ENCODE results near the gene BLOC1S4. TPM values are rescaled to one million over a fixed set of nuclear protein-coding genes. Genes with fewer than 3 reads are reported as not detected.
"Not testable (repeated sequence)": the region's sequence is repeated elsewhere in the genome, so short reads cannot be mapped to it uniquely, and the experiment has no call there.

The BLOC1S4 gene
- total RNA-seq, 1 donor from 2014 or later, result 6.3 TPM

DNA sequence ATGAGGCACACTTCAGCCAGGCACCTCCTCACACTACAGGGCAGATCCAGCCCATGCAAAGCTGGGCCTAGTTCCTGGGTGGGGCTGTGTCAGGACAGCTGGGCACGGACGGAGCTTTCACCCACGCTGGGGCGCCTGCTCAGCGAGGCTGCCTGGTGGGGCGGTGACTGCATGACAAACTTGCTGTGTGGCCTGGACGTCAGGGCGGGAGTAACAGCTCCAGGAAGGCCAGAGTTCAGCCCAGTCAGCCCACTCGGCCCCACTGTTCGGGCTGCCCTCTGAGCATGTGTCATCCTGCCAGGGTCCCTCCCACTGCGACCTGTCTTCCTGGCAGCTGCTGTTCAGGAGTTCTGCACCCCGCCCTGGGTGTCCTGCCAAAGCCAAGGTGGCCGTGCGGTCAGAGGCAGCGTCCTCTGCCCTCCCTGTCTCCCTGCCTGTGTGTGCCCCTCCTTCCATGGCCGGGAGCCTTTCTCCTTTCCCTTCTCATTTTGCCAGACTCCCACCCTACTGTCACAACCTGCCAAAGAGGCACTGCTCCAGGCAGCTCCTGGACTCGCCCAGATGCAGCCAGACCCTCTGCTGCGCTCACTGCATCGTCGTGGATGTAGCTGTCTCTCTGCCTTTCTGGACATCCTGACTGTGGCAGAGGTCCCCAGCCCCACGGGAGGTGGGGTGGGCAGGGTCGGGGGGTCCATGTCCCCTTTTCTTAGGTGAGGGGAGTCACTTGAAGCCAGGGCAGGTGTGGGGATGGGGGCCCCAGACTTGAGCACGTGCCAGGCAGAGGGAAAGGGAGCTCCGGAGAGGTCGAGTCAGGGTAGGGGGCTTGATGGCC is 33.6 kb downstream of the BLOC1S4 start:
- Histone ChIP-seq H3K4me1 (ENCODE audit: control insufficient read depth in 3 of 3, insufficient read depth in 3 of 3, low read length in 3 of 3) (peaks cover 15 to 25% (median 16%) of the 10 kb centered on the region in 3 donors), H3K4me3 (ENCODE audit: low read length in 3 of 3) (peak overlapping the region in 1 of 3 donors; percentile 41), H3K36me3 (ENCODE audit: control insufficient read depth in 3 of 3, insufficient read depth in 3 of 3, low read length in 3 of 3) (no peaks in the 10 kb centered on the region), H3K9ac (ENCODE audit: low read depth in 1 of 3, low read length in 3 of 3) (peak overlapping the region in 1 of 3 donors; percentile 70), H3K27ac (ENCODE audit: low read depth, low read length) (peak overlapping the region; percentile 2), H3K9me3 (ENCODE audit: control insufficient read depth in 3 of 3, low read length in 3 of 3) (no peaks in the 10 kb centered on the region), H3K27me3 (ENCODE audit: control insufficient read depth in 3 of 3, insufficient read depth in 3 of 3, low read length in 3 of 3) (no peaks in the 10 kb centered on the region)

GRCh38 chr4:6750286-6751221 is 34.6 kb downstream of the BLOC1S4 start:
- no peak overlapping the region for H3K27ac ChIP-seq (ENCODE audit: low read depth, low read length)
- H3K36me3 ChIP-seq (ENCODE audit: control insufficient read depth in 3 of 3, insufficient read depth in 3 of 3, low read length in 3 of 3), result no peaks in the 10 kb centered on the region

DNA sequence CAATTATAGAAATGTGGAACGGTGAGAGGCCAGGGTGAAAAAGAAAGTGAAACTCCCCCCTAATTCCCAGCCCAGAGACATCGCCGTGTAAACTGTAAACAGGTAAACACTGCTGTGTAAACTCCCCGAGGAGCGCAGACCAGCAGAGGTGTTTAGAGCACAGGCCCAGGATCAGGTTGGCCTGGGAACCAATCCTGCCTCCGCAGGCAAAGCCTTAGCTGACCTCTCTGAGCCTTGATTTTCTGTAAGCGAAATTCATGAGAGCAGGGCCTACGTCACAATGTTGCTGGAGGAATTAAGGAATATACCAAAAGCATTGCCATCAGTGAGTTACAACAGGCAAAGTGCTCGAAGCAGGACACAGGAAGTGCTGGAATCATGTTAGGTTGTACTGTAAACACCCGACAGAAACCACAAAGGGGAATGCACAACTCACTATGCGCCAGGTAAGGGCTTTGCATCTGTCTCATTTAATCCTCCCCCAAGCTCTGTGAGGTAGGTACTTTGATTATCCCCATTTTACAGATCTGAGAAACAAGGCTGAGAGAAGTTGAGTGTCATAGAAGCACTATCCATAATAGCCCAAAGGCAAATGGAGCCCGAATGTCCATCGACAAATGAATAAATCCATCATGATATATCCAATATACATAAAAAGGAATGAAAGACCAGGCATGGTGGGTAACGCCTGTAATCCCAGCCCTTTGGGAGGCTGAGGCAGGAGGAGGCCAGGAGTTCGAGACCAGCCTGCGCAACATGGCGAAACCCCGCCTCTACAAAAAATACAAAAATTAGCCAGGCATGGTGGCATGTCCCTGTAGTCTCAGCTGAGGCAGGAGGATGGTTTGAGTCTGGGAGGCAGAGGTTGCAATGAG is 35.9 kb downstream of the BLOC1S4 start:
- H3K9me3 ChIP-seq (ENCODE audit: control insufficient read depth in 3 of 3, low read length in 3 of 3), result no peaks in the 10 kb centered on the region
- H3K27ac ChIP-seq (ENCODE audit: low read depth, low read length), result no peak overlapping the region
- no peaks in the 10 kb centered on the region for H3K27me3 ChIP-seq (ENCODE audit: control insufficient read depth in 3 of 3, insufficient read depth in 3 of 3, low read length in 3 of 3)
- H3K9ac ChIP-seq (ENCODE audit: low read depth in 1 of 3, low read length in 3 of 3), result no peak overlapping the region
- H3K36me3 ChIP-seq (ENCODE audit: control insufficient read depth in 3 of 3, insufficient read depth in 3 of 3, low read length in 3 of 3), result no peaks in the 10 kb centered on the region
- H3K4me3 ChIP-seq (ENCODE audit: low read length in 3 of 3), result no peak overlapping the region
- peaks cover 15 to 24% (median 16%) of the 10 kb centered on the region in 3 donors for H3K4me1 ChIP-seq (ENCODE audit: control insufficient read depth in 3 of 3, insufficient read depth in 3 of 3, low read length in 3 of 3)

More at GRCh38 chr4:6750286-6751221, 34.6 kb downstream of the BLOC1S4 start:
- Histone ChIP-seq H3K9me3 (ENCODE audit: control insufficient read depth in 3 of 3, low read length in 3 of 3) (no peaks in the 10 kb centered on the region), H3K4me3 (ENCODE audit: low read length in 3 of 3) (no peak overlapping the region), H3K4me1 (ENCODE audit: control insufficient read depth in 3 of 3, insufficient read depth in 3 of 3, low read length in 3 of 3) (peaks cover 15 to 25% (median 16%) of the 10 kb centered on the region in 3 donors), H3K9ac (ENCODE audit: low read depth in 1 of 3, low read length in 3 of 3) (no peak overlapping the region), H3K27me3 (ENCODE audit: control insufficient read depth in 3 of 3, insufficient read depth in 3 of 3, low read length in 3 of 3) (no peaks in the 10 kb centered on the region)

DNA sequence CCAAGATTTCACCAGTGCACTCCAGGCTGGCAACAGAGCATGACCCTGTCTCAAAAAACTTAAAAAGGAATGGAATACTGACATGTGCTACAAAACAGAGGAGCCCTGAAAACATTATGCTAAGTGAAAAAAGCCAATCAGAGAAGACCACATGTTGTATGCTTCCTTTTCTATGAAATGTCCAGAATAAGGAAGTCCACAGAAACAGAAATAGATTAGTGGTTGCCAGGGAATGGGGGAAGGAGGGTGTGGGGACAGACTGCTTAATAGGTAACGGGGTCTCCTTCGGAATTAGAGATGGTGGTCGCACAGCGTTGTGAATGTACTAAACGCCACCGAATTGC is 36.5 kb downstream of the BLOC1S4 start:
- Histone ChIP-seq H3K4me1 (ENCODE audit: control insufficient read depth in 3 of 3, insufficient read depth in 3 of 3, low read length in 3 of 3) (peaks cover 14 to 18% (median 16%) of the 10 kb centered on the region in 3 donors), H3K9ac (ENCODE audit: low read depth in 1 of 3, low read length in 3 of 3) (no peak overlapping the region), H3K27ac (ENCODE audit: low read depth, low read length) (no peak overlapping the region), H3K9me3 (ENCODE audit: control insufficient read depth in 3 of 3, low read length in 3 of 3) (no peaks in the 10 kb centered on the region), H3K27me3 (ENCODE audit: control insufficient read depth in 3 of 3, insufficient read depth in 3 of 3, low read length in 3 of 3) (no peaks in the 10 kb centered on the region), H3K4me3 (ENCODE audit: low read length in 3 of 3) (no peak overlapping the region), H3K36me3 (ENCODE audit: control insufficient read depth in 3 of 3, insufficient read depth in 3 of 3, low read length in 3 of 3) (no peaks in the 10 kb centered on the region)

DNA sequence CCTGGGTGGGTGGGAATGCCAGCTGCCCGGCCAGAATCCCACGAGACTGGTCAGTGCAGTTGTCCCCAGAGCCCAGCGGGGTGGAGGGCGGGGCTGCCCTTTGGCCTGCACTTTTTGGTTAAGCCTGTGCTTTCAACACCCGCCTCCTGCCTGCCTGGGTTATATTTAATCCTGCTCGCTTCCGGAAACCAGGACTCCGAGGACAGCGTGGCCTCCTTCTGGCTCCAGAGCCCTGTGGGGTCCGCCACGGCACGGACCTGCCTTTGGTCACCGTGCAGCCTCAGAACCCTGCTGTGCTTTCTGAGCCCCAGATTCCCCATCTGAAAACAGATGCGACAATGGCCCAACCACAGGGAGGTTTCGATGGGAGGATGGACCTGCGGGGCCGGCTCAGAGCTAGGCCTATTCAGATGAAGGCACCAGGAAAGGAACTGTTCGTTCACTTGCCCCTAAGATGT is 37.2 kb downstream of the BLOC1S4 start:
- Histone ChIP-seq H3K36me3 (ENCODE audit: control insufficient read depth in 3 of 3, insufficient read depth in 3 of 3, low read length in 3 of 3) (no peaks in the 10 kb centered on the region), H3K9ac (ENCODE audit: low read depth in 1 of 3, low read length in 3 of 3) (no peak overlapping the region), H3K9me3 (ENCODE audit: control insufficient read depth in 3 of 3, low read length in 3 of 3) (no peaks in the 10 kb centered on the region), H3K4me1 (ENCODE audit: control insufficient read depth in 3 of 3, insufficient read depth in 3 of 3, low read length in 3 of 3) (peaks cover 10 to 13% (median 11%) of the 10 kb centered on the region in 3 donors), H3K4me3 (ENCODE audit: low read length in 3 of 3) (no peak overlapping the region), H3K27ac (ENCODE audit: low read depth, low read length) (no peak overlapping the region), H3K27me3 (ENCODE audit: control insufficient read depth in 3 of 3, insufficient read depth in 3 of 3, low read length in 3 of 3) (no peaks in the 10 kb centered on the region)

GRCh38 chr4:6753891-6754290 is 37.9 kb downstream of the BLOC1S4 start:
- H3K4me3 ChIP-seq (ENCODE audit: low read length in 3 of 3), result no peak overlapping the region
- no peaks in the 10 kb centered on the region for H3K9me3 ChIP-seq (ENCODE audit: control insufficient read depth in 3 of 3, low read length in 3 of 3)
- no peak overlapping the region for H3K27ac ChIP-seq (ENCODE audit: low read depth, low read length)
- H3K4me1 ChIP-seq (ENCODE audit: control insufficient read depth in 3 of 3, insufficient read depth in 3 of 3, low read length in 3 of 3), result peaks cover 8 to 11% (median 10%) of the 10 kb centered on the region in 3 donors
- no peak overlapping the region for H3K9ac ChIP-seq (ENCODE audit: low read depth in 1 of 3, low read length in 3 of 3)
- H3K27me3 ChIP-seq (ENCODE audit: control insufficient read depth in 3 of 3, insufficient read depth in 3 of 3, low read length in 3 of 3), result no peaks in the 10 kb centered on the region
- H3K36me3 ChIP-seq (ENCODE audit: control insufficient read depth in 3 of 3, insufficient read depth in 3 of 3, low read length in 3 of 3), result no peaks in the 10 kb centered on the region

- H3K4me1 ChIP-seq (ENCODE audit: control insufficient read depth in 3 of 3, insufficient read depth in 3 of 3, low read length in 3 of 3), result peaks cover 2 to 4% (median 4%) of the 10 kb centered on the region in 3 donors
- H3K27ac ChIP-seq (ENCODE audit: low read depth, low read length), result no peak overlapping the region
- H3K9ac ChIP-seq (ENCODE audit: low read depth in 1 of 3, low read length in 3 of 3), result no peak overlapping the region
- no peak overlapping the region for H3K4me3 ChIP-seq (ENCODE audit: low read length in 3 of 3)
- H3K9me3 ChIP-seq (ENCODE audit: control insufficient read depth in 3 of 3, low read length in 3 of 3), result no peaks in the 10 kb centered on the region
- H3K36me3 ChIP-seq (ENCODE audit: control insufficient read depth in 3 of 3, insufficient read depth in 3 of 3, low read length in 3 of 3), result no peaks in the 10 kb centered on the region
- no peaks in the 10 kb centered on the region for H3K27me3 ChIP-seq (ENCODE audit: control insufficient read depth in 3 of 3, insufficient read depth in 3 of 3, low read length in 3 of 3)
Measured at GRCh38 chr4:6754481-6755087, 38.6 kb downstream of the BLOC1S4 start.

- Histone ChIP-seq H3K27me3 (ENCODE audit: control insufficient read depth in 3 of 3, insufficient read depth in 3 of 3, low read length in 3 of 3) (no peaks in the 10 kb centered on the region), H3K4me3 (ENCODE audit: low read length in 3 of 3) (no peak overlapping the region), H3K9me3 (ENCODE audit: control insufficient read depth in 3 of 3, low read length in 3 of 3) (no peaks in the 10 kb centered on the region), H3K9ac (ENCODE audit: low read depth in 1 of 3, low read length in 3 of 3) (no peak overlapping the region), H3K4me1 (ENCODE audit: control insufficient read depth in 3 of 3, insufficient read depth in 3 of 3, low read length in 3 of 3) (peaks cover 0 to 2% (median 0%) of the 10 kb centered on the region in 3 donors), H3K36me3 (ENCODE audit: control insufficient read depth in 3 of 3, insufficient read depth in 3 of 3, low read length in 3 of 3) (no peaks in the 10 kb centered on the region), H3K27ac (ENCODE audit: low read depth, low read length) (no peak overlapping the region)
Measured at GRCh38 chr4:6755088-6755753, 39.2 kb downstream of the BLOC1S4 start.

DNA sequence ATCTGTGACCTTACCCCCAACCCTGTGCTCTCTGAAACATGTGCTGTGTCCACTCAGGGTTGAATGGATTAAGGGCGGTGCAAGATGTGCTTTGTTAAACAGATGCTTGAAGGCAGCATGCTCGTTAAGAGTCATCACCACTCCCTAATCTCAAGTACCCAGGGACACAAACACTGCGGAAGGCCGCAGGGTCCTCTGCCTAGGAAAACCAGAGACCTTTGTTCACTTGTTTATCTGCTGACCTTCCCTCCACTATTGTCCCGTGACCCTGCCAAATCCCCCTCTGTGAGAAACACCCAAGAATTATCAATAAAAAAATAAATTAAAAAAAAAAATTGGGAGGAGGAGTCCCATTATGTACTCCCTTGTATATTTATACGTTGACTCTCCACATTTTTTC is 40.4 kb downstream of the BLOC1S4 start:
- H3K27me3 ChIP-seq (ENCODE audit: control insufficient read depth in 3 of 3, insufficient read depth in 3 of 3, low read length in 3 of 3); H3K27ac ChIP-seq (ENCODE audit: low read depth, low read length); H3K9me3 ChIP-seq (ENCODE audit: control insufficient read depth in 3 of 3, low read length in 3 of 3); H3K36me3 ChIP-seq (ENCODE audit: control insufficient read depth in 3 of 3, insufficient read depth in 3 of 3, low read length in 3 of 3); H3K4me1 ChIP-seq (ENCODE audit: control insufficient read depth in 3 of 3, insufficient read depth in 3 of 3, low read length in 3 of 3); H3K9ac ChIP-seq (ENCODE audit: low read depth in 1 of 3, low read length in 3 of 3); H3K4me3 ChIP-seq (ENCODE audit: low read length in 3 of 3): not testable (repeated sequence)
